ENCODE results near the gene KLHDC3.

The KLHDC3 gene

DNA sequence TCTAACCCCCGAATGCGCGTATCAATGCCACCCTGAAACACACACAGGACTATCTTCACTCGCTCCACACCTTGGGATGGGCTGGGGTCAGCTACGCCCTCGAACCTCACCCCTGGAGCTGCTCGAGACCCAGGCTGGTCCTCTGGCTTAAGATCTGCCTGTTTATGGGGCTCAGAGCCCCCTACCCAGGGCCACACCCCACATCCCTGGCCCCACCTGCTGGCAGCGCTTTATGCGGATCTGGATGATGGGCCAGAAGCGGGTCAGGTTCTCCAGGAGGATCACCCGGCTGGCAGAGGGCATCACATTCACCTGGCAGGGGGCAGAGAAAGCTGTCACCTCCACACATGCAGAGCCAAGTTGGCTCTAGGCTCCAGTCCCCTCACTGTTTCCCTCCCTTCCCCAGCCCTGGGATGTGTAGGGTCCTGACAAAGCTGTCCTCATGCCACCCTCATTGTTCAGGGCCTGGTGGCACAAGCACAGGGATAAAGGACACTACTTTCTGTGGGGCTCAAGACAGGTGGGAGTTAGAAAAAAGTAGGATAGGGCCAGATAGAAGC lies 31.4 kb downstream of the KLHDC3 start:
- TF ChIP-seq, protein P1, sequence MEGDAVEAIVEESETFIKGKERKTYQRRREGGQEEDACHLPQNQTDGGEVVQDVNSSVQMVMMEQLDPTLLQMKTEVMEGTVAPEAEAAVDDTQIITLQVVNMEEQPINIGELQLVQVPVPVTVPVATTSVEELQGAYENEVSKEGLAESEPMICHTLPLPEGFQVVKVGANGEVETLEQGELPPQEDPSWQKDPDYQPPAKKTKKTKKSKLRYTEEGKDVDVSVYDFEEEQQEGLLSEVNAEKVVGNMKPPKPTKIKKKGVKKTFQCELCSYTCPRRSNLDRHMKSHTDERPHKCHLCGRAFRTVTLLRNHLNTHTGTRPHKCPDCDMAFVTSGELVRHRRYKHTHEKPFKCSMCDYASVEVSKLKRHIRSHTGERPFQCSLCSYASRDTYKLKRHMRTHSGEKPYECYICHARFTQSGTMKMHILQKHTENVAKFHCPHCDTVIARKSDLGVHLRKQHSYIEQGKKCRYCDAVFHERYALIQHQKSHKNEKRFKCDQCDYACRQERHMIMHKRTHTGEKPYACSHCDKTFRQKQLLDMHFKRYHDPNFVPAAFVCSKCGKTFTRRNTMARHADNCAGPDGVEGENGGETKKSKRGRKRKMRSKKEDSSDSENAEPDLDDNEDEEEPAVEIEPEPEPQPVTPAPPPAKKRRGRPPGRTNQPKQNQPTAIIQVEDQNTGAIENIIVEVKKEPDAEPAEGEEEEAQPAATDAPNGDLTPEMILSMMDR (IDR thresholded peaks at IDR 0.05; ENCODE audit: low read length) = no peak
- no peak for TF ChIP-seq EZH2 (IDR thresholded peaks at IDR 0.05; ENCODE audit: borderline replicate concordance, low read length)
- no peak overlapping the region for H2AFZ ChIP-seq (ENCODE audit: low read length)
- no peaks in the 10 kb centered on the region for H3K9me3 ChIP-seq (ENCODE audit: low read length)
- H3K9me2 ChIP-seq (ENCODE audit: low read depth, low read length) = no peaks in the 10 kb centered on the region
- H3K79me2 ChIP-seq (ENCODE audit: insufficient read depth, low read length) = no peaks in the 10 kb centered on the region
- H3K4me3 ChIP-seq (ENCODE audit: low read depth, low read length, poor library complexity, severe bottlenecking) = no peak overlapping the region
- no peaks in the 10 kb centered on the region for H4K20me1 ChIP-seq (ENCODE audit: insufficient read depth, low read length)
- H3K4me1 ChIP-seq (ENCODE audit: insufficient read depth, low read length, severe bottlenecking) = no peaks in the 10 kb centered on the region
- H3K27me3 ChIP-seq (ENCODE audit: insufficient read depth, low read length) = no peaks in the 10 kb centered on the region
- H3K4me2 ChIP-seq (ENCODE audit: low read length) = no peak overlapping the region
- no peaks in the 10 kb centered on the region for H3F3A ChIP-seq (ENCODE audit: insufficient read depth, low read length)
- no peak overlapping the region for H3K9ac ChIP-seq (ENCODE audit: low read length)
- H3K36me3 ChIP-seq (ENCODE audit: insufficient read depth, low read length) = peaks cover 37% of the 10 kb centered on the region; the same call in 1 of the 2 replicates
- H3K27ac ChIP-seq (ENCODE audit: low read depth, low read length, poor library complexity, severe bottlenecking) = no peak overlapping the region

DNA sequence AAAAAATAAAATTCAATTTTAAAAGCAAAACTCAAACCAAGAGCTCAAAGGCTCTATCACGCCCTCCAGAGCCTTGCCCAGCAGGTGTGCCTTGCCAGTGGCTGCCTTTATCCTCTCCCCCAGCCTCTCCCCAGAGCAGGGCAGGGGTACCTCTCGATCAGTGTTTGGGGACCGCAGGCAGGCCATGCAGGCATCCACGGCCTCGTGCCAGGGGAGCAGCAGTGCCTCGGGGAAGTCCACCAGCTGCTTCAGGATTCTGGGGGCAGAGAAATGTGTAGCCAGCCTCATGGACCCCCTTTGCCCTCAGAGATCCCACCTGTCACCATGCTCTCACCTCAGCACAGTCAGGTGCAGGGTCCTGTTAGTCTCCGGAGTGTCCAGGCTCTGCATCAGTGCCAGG lies 33.9 kb downstream of the KLHDC3 start:
- no peak overlapping the region for H2AFZ ChIP-seq (ENCODE audit: low read length)
- TF ChIP-seq, protein P1 (IDR thresholded peaks at IDR 0.05; ENCODE audit: low read length) = no peak
- TF ChIP-seq EZH2 (IDR thresholded peaks at IDR 0.05; ENCODE audit: borderline replicate concordance, low read length) = no peak
- peaks cover 28% of the 10 kb centered on the region; the same call in 1 of the 2 replicates for H3K36me3 ChIP-seq (ENCODE audit: insufficient read depth, low read length)
- no peaks in the 10 kb centered on the region for H4K20me1 ChIP-seq (ENCODE audit: insufficient read depth, low read length)
- H3K9me2 ChIP-seq (ENCODE audit: low read depth, low read length) = no peaks in the 10 kb centered on the region
- peaks cover 10% of the 10 kb centered on the region for H3K4me1 ChIP-seq (ENCODE audit: insufficient read depth, low read length, severe bottlenecking)
- H3K4me3 ChIP-seq (ENCODE audit: low read depth, low read length, poor library complexity, severe bottlenecking) = no peak overlapping the region
- H3K4me2 ChIP-seq (ENCODE audit: low read length) = no peak overlapping the region
- no peak overlapping the region for H3K9ac ChIP-seq (ENCODE audit: low read length)
- H3F3A ChIP-seq (ENCODE audit: insufficient read depth, low read length) = no peaks in the 10 kb centered on the region
- no peaks in the 10 kb centered on the region for H3K9me3 ChIP-seq (ENCODE audit: low read length)
- H3K27ac ChIP-seq (ENCODE audit: low read depth, low read length, poor library complexity, severe bottlenecking) = no peak overlapping the region
- no peaks in the 10 kb centered on the region for H3K79me2 ChIP-seq (ENCODE audit: insufficient read depth, low read length)
- no peaks in the 10 kb centered on the region for H3K27me3 ChIP-seq (ENCODE audit: insufficient read depth, low read length)

DNA sequence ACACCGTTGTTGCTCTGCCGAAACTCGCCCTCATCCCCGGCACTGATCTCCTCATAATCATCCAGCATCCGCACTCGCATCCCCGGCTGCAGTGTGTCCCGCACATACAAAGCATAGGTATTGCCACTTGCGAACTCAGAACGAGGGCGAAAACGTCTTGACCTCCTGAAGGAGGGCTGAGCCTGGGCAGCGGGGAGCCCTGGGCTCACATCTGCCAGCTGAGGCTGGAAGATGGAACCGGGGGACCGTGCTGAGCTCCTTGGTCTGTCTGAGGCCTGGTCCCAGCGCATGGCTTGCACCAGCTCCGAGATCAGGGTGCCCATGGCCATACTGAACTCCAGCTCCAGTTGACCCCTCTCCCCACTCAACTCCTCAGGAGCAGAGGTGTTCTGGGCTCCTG lies 36.9 kb downstream of the KLHDC3 start:
- H3K4me3 ChIP-seq (ENCODE audit: low read depth, low read length, poor library complexity, severe bottlenecking) = no peak overlapping the region
- no peak overlapping the region for H3K9ac ChIP-seq (ENCODE audit: low read length)
- no peak overlapping the region for H3K4me2 ChIP-seq (ENCODE audit: low read length)

More for the DNA sequence above, 36.9 kb downstream of the KLHDC3 start:
- Histone ChIP-seq H4K20me1 (ENCODE audit: insufficient read depth, low read length) (no peaks in the 10 kb centered on the region), H3K79me2 (ENCODE audit: insufficient read depth, low read length) (no peaks in the 10 kb centered on the region), H3K9me2 (ENCODE audit: low read depth, low read length) (no peaks in the 10 kb centered on the region), H3F3A (ENCODE audit: insufficient read depth, low read length) (no peaks in the 10 kb centered on the region), H2AFZ (ENCODE audit: low read length) (no peak overlapping the region), H3K36me3 (ENCODE audit: insufficient read depth, low read length) (peaks cover 22% of the 10 kb centered on the region), H3K4me1 (ENCODE audit: insufficient read depth, low read length, severe bottlenecking) (peaks cover 24% of the 10 kb centered on the region), H3K27me3 (ENCODE audit: insufficient read depth, low read length) (no peaks in the 10 kb centered on the region), H3K9me3 (ENCODE audit: low read length) (no peaks in the 10 kb centered on the region), H3K27ac (ENCODE audit: low read depth, low read length, poor library complexity, severe bottlenecking) (no peak overlapping the region)
- TF ChIP-seq, protein P1 (IDR thresholded peaks at IDR 0.05; ENCODE audit: low read length) = no peak
- no peak for TF ChIP-seq EZH2 (IDR thresholded peaks at IDR 0.05; ENCODE audit: borderline replicate concordance, low read length)
